ENCODE results near the gene EID2. TPM values are rescaled to one million over a fixed set of nuclear protein-coding genes. Genes with fewer than 3 reads are reported as not detected.

The EID2 gene
- total and polyA plus RNA-seq, 2 of the 13 experiments (the other 11 are each of a cell fraction or from before 2014, with no cell fraction given): 3.7 to 14.1 TPM

GRCh38 chr19:39539518-39540332 lies at the start of gene EID2 (continued):
- TF ChIP-seq SOX13 (IDR thresholded peaks at IDR 0.05) (no peak), SOX13 (CRISPR knock-in tag; conservative IDR thresholded peaks at IDR 0.05 in 1 of 2, IDR thresholded peaks at IDR 0.05 in 1 of 2) (no peak), RBFOX2 (IDR thresholded peaks at IDR 0.05; ENCODE audit: low read depth, low read length) (peak; percentile 87), NRL (CRISPR knock-in tag; IDR thresholded peaks at IDR 0.05; ENCODE audit: borderline replicate concordance) (no peak), MNT (IDR thresholded peaks at IDR 0.05) (no peak), ATAD3A (CRISPR knock-in tag; IDR thresholded peaks at IDR 0.05) (no peak), IRF1 (CRISPR knock-in tag; IDR thresholded peaks at IDR 0.05; ENCODE audit: low read depth) (no peak), TMF1 (CRISPR knock-in tag; IDR thresholded peaks at IDR 0.05; ENCODE audit: low read depth) (no peak), ZNF17 (CRISPR knock-in tag; IDR thresholded peaks at IDR 0.05) (no peak), RARG (CRISPR knock-in tag; IDR thresholded peaks at IDR 0.05; ENCODE audit: low read depth) (no peak), RFX5 (IDR thresholded peaks at IDR 0.05; ENCODE audit: low read depth, low read length) (no peak), TGIF2 (CRISPR knock-in tag; IDR thresholded peaks at IDR 0.05) (peak; percentile 48; the same call in 1 of the 2 replicates), ZNF792 (CRISPR knock-in tag; IDR thresholded peaks at IDR 0.05) (peak; percentile 69), MBNL3 (CRISPR knock-in tag; conservative IDR thresholded peaks at IDR 0.05) (no peak), MXD3 (CRISPR knock-in tag; IDR thresholded peaks at IDR 0.05) (0 out of 2 replicates have a peak, but pooled peaks have one; percentile 28), ZNF264 (CRISPR knock-in tag; IDR thresholded peaks at IDR 0.05) (0 out of 2 replicates have a peak, but pooled peaks have one; percentile 43), HOXA7 (CRISPR knock-in tag; IDR thresholded peaks at IDR 0.05) (no peak), USF2 (IDR thresholded peaks at IDR 0.05; ENCODE audit: low read depth, low read length) (no peak), USF2 (CRISPR knock-in tag; IDR thresholded peaks at IDR 0.05; ENCODE audit: borderline replicate concordance) (no peak), ZNF766 (CRISPR knock-in tag; IDR thresholded peaks at IDR 0.05; ENCODE audit: borderline replicate concordance) (peak; percentile 75; the same call in 1 of the 2 replicates), KLF16 (CRISPR knock-in tag; IDR thresholded peaks at IDR 0.05) (peak in 1 of 2 experiments; percentile 40; a peak in 1 of 4 replicates), BRCA1 (CRISPR knock-in tag; IDR thresholded peaks at IDR 0.05) (peak; percentile 76; the same call in 1 of the 2 replicates), ZNF512 (CRISPR knock-in tag; IDR thresholded peaks at IDR 0.05) (no peak), ZNF605 (CRISPR knock-in tag; IDR thresholded peaks at IDR 0.05) (no peak; the same call in 1 of the 2 replicates)

Measured in HepG2 (cell line).